Ectodermal cell (in vitro differentiated cells): ENCODE measurements around the gene C14orf180.

Experiments used
- H3K27ac ChIP-seq: 2 replicates; pipeline ENCODE4 v1.7.0; 2013; ENCODE audit warnings: mild to moderate bottlenecking, low read depth, low read length; ENCODE audit not compliant: insufficient read depth, poor library complexity, severe bottlenecking
- H3K27me3 ChIP-seq: 2 replicates; pipeline ENCODE4 v1.7.0; 2013; ENCODE audit warnings: mild to moderate bottlenecking, low read length; ENCODE audit not compliant: insufficient read depth, control insufficient read depth, poor library complexity, severe bottlenecking
- H3K36me3 ChIP-seq: one replicate; pipeline ENCODE4 v1.7.0; 2013; ENCODE audit warnings: low read length; ENCODE audit not compliant: control insufficient read depth, insufficient read depth
- H3K4me1 ChIP-seq: one replicate; pipeline ENCODE4 v1.7.0; 2013; ENCODE audit warnings: low read length; ENCODE audit not compliant: control insufficient read depth, insufficient read depth
- H3K4me3 ChIP-seq: 2 replicates; pipeline ENCODE4 v1.7.0; 2013; ENCODE audit warnings: low read depth, low read length, control low read depth; ENCODE audit not compliant: insufficient read depth
- H3K9me3 ChIP-seq: 2 replicates; pipeline ENCODE4 v1.7.0; 2013; ENCODE audit warnings: mild to moderate bottlenecking, low read length, moderate library complexity; ENCODE audit not compliant: control insufficient read depth
- WGBS, 2 experiments: methylation state at CpG; one replicate each; pipeline ENCODE4 v1.1.7; 2013; ENCODE audit warnings: missing lambda C conversion rate in 2 of 2; 5-methylcytosine and 5-hydroxymethylcytosine counted together

The C14orf180 gene

GRCh38 chr14:104562606-104563005 is 17.0 kb upstream of the C14orf180 start:
- H3K27me3 ChIP-seq: no peaks in the 10 kb centered on the region
- H3K4me1 ChIP-seq: peaks cover 11% of the 10 kb centered on the region
- no peak overlapping the region for H3K4me3 ChIP-seq
- no peak overlapping the region for H3K27ac ChIP-seq
- WGBS, 2 experiments: 91% methylated on average over 5 of the region's 5 CpGs
- no peaks in the 10 kb centered on the region for H3K36me3 ChIP-seq
- no peaks in the 10 kb centered on the region for H3K9me3 ChIP-seq

DNA sequence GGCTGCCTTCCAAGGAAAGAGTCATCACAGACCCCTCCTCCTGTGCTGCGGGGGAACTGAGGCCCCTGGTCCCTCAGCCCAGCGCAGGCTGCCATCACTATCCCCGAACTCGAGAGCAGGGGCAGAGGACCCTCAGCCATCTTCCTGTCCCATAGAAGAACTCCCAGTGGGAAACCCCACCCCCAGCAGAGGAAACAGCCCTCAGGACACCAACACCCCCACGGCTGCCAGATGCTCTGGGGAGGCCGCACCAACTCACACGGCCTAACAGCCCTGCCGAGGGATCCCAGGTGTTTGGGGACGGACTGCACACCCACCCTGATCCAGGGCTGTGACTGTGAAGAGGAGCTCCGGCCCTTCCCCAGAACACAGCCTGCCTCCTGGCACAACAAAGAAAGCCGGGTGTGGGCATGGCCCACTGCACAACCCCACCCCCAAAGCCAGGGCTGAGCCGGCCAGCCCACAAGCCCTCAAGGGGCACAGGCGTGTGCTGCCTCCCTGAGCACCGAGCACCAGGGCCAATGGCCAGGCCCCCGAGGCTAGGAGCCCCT is 16.3 kb upstream of the C14orf180 start:
- no peaks in the 10 kb centered on the region for H3K36me3 ChIP-seq
- H3K4me3 ChIP-seq: no peak overlapping the region
- 86% methylated on average over 15 of the region's 15 CpGs for WGBS, 2 experiments
- H3K4me1 ChIP-seq: peaks cover 11% of the 10 kb centered on the region
- H3K9me3 ChIP-seq: no peaks in the 10 kb centered on the region
- H3K27me3 ChIP-seq: no peaks in the 10 kb centered on the region
- no peak overlapping the region for H3K27ac ChIP-seq

GRCh38 chr14:104563742-104564615 is 15.6 kb upstream of the C14orf180 start:
- Histone ChIP-seq H3K27me3 (no peaks in the 10 kb centered on the region), H3K36me3 (no peaks in the 10 kb centered on the region), H3K4me1 (peaks cover 11% of the 10 kb centered on the region), H3K27ac (no peak overlapping the region), H3K9me3 (no peaks in the 10 kb centered on the region), H3K4me3 (no peak overlapping the region)
- 29 to 31% methylated on average over 27 of the region's 27 CpGs for WGBS, 2 experiments

- Histone ChIP-seq H3K4me1 (peaks cover 11% of the 10 kb centered on the region), H3K27ac (no peak overlapping the region), H3K9me3 (no peaks in the 10 kb centered on the region), H3K36me3 (no peaks in the 10 kb centered on the region), H3K4me3 (no peak overlapping the region), H3K27me3 (no peaks in the 10 kb centered on the region)
- 92% methylated on average over 30 of the region's 30 CpGs for WGBS, 2 experiments
Measured at GRCh38 chr14:104564744-104565679, 14.6 kb upstream of the C14orf180 start.

- Histone ChIP-seq H3K27ac (no peak overlapping the region), H3K4me3 (no peak overlapping the region), H3K9me3 (no peaks in the 10 kb centered on the region), H3K36me3 (no peaks in the 10 kb centered on the region), H3K27me3 (no peaks in the 10 kb centered on the region), H3K4me1 (peaks cover 18% of the 10 kb centered on the region)
- WGBS, 2 experiments: 91 to 92% methylated on average over 27 of the region's 27 CpGs
Measured at GRCh38 chr14:104567141-104567956, 12.2 kb upstream of the C14orf180 start.

DNA sequence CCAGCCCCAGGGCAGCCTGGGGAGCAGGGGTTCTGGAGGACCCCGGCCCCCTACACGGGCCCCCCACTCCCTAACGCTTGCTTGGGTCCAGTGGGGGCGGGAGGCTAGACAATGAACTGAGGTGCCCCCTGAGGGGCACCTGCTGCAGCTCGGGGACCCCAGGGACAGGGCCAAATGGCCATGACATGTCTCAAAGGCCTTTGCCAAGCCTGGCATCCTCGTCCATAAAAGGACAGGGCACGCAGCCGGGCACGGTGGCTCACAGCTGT is 11.7 kb upstream of the C14orf180 start:
- 90 to 91% methylated on average over 9 of the region's 9 CpGs for WGBS, 2 experiments
- Histone ChIP-seq H3K4me1 (peaks cover 18% of the 10 kb centered on the region), H3K27ac (no peak overlapping the region), H3K27me3 (no peaks in the 10 kb centered on the region), H3K36me3 (no peaks in the 10 kb centered on the region), H3K4me3 (no peak overlapping the region), H3K9me3 (no peaks in the 10 kb centered on the region)

DNA sequence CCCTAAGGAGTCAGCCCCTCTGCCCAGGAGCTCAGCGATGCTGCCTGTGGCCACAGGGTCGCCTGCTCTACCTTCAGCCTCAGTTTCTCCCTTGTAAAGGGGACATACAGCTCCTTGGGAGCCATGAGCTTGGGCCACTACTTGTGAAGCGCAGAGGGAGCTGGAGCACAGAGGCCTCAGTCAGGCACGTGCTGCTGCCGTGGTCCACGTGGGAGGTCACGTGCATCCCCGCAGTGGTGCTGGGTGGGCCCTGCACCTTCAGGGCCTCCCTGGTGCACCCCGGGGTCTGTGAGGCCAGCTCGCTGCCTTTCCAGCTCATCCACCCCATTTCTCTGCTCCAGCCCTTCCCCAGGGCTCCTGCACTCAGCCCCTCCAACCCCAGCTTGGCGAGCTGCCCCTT is 10.9 kb upstream of the C14orf180 start:
- WGBS, 2 experiments: 92 to 94% methylated on average over 11 of the region's 11 CpGs
- Histone ChIP-seq H3K4me1 (peaks cover 13% of the 10 kb centered on the region), H3K4me3 (no peak overlapping the region), H3K27me3 (no peaks in the 10 kb centered on the region), H3K36me3 (no peaks in the 10 kb centered on the region), H3K27ac (no peak overlapping the region), H3K9me3 (no peaks in the 10 kb centered on the region)

DNA sequence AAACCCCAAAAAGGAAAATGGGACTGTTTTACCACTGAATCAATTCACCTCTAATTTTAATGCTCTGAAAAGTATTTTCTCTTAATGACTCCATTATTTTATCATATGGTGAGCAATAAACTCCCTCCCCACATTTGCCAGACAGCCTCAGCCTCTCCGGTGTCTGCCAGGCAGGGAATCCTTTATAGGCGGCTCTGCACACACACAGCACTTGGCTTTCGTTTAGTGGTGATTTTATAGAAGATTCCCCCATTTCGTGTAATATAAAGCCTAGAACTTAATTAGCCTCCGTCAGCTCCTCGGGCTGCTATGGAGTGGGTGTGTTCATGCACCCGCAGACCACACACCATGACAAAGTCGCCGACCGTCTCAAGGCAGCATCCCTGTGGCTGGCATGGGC is 10.1 kb upstream of the C14orf180 start:
- Histone ChIP-seq H3K36me3 (no peaks in the 10 kb centered on the region), H3K27ac (no peak overlapping the region), H3K4me3 (no peak overlapping the region), H3K4me1 (peaks cover 7% of the 10 kb centered on the region), H3K27me3 (no peaks in the 10 kb centered on the region), H3K9me3 (no peaks in the 10 kb centered on the region)
- WGBS, 2 experiments: 88 to 90% methylated on average over 10 of the region's 10 CpGs

- Histone ChIP-seq H3K27ac (no peak overlapping the region), H3K4me1 (peaks cover 7% of the 10 kb centered on the region), H3K9me3 (no peaks in the 10 kb centered on the region), H3K4me3 (no peak overlapping the region), H3K27me3 (no peaks in the 10 kb centered on the region), H3K36me3 (no peaks in the 10 kb centered on the region)
- 80 to 82% methylated on average over 16 of the region's 16 CpGs for WGBS, 2 experiments
Measured at GRCh38 chr14:104571246-104571645, 8.3 kb upstream of the C14orf180 start.
